Bronchial smooth muscle cell (primary cell): ENCODE measurements around the gene BOK. TPM values are rescaled to one million over a fixed set of nuclear protein-coding genes. Genes with fewer than 3 reads are reported as not detected.

Experiments used
- total RNA-seq: library from RNA; depleted of rRNA; stranded (reverse); fragments of >200 nt; gene quantifications from 2 replicates; pipeline ENCODE4 v1.2.1, GENCODE V29; 2014

The BOK gene, protein sequence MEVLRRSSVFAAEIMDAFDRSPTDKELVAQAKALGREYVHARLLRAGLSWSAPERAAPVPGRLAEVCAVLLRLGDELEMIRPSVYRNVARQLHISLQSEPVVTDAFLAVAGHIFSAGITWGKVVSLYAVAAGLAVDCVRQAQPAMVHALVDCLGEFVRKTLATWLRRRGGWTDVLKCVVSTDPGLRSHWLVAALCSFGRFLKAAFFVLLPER
- total RNA-seq: 6.7 and 9.3 TPM in 2 replicates

GRCh38 chr2:241558532-241559322, at the start of gene BOK:
TSS of gene BOK (plus strand) at chr2:241558745. CDS start at chr2:241559484, 739 bp downstream.

Other genes with a start within 250 kb of the BOK start
- gene HDLBP, start 243.1 kb upstream of the BOK start, total RNA-seq: 1,295 and 1,692 TPM in 2 replicates
- gene SEPTIN2, start 242.8 kb upstream of the BOK start, total RNA-seq: 405 and 430 TPM in 2 replicates
- gene FARP2, start 202.5 kb upstream of the BOK start, total RNA-seq: 22.2 and 31.9 TPM in 2 replicates
- 138 and 195 TPM in 2 replicates for gene STK25, start 50.2 kb upstream of the BOK start, total RNA-seq
- 41.0 and 50.3 TPM in 2 replicates for gene THAP4, start 78.4 kb downstream of the BOK start, total RNA-seq
- gene ATG4B, start 78.9 kb downstream of the BOK start, total RNA-seq: 43.2 and 77.6 TPM in 2 replicates
- 9.3 and 15.0 TPM in 2 replicates for gene DTYMK, start 128.1 kb downstream of the BOK start, total RNA-seq
- 25.2 and 29.7 TPM in 2 replicates for gene ING5, start 143.3 kb downstream of the BOK start, total RNA-seq
- gene D2HGDH, start 175.9 kb downstream of the BOK start, total RNA-seq: 24.0 and 24.1 TPM in 2 replicates
- 0.09 and 0.16 TPM in 2 replicates for gene GAL3ST2, start 218.1 kb downstream of the BOK start, total RNA-seq